SK-N-MC (cell line): ENCODE results near the gene RYR2.

Experiments
- EZH2 ChIP-seq: fragments of 200-600 bp; sonication (generic); IDR thresholded peaks from one replicate; pipeline ENCODE4 v1.6.1; 2017; ENCODE audit warnings: antibody characterized with exemption
- FOXP2 ChIP-seq: optimal IDR thresholded peaks from 2 replicates; pipeline ENCODE3; 2011; ENCODE audit warnings: mild to moderate bottlenecking, moderate library complexity; ENCODE audit not compliant: insufficient read depth; ENCODE audit errors: extremely low read length, control extremely low read depth
- POLR2AphosphoS5 ChIP-seq: IDR thresholded peaks from 2 replicates; pipeline ENCODE4 v1.6.1; 2012; ENCODE audit warnings: mild to moderate bottlenecking, low read depth, low read length, borderline replicate concordance

- TF ChIP-seq POLR2AphosphoS5 (no peak), EZH2 (no peak), FOXP2 (no peak)
Measured at GRCh38 chr1:237786066-237786719, 744.2 kb downstream of the RYR2 start.
